Measurements from ENCODE around the gene ZBTB20. TPM values are rescaled to one million over a fixed set of nuclear protein-coding genes. Genes with fewer than 3 reads are reported as not detected.

The ZBTB20 gene
- total RNA-seq, 1 donor from 2014 or later: 15.5 TPM

GRCh38 chr3:114691871-114692270, 455.2 kb downstream of the ZBTB20 start:
- no peak for TF ChIP-seq CTCF (IDR thresholded peaks at IDR 0.05)
- Mint-ChIP-seq H3K36me3 (ENCODE audit: low read depth) (no peaks in the 10 kb centered on the region), H3K27ac (ENCODE audit: unreplicated experiment) (no peak overlapping the region), H3K4me1 (ENCODE audit: low read depth) (peaks cover 5% of the 10 kb centered on the region), H3K4me3 (ENCODE audit: unreplicated experiment) (no peak overlapping the region), H3K9me3 (ENCODE audit: low read depth) (no peaks in the 10 kb centered on the region), H3K27me3 (ENCODE audit: low read depth) (no peaks in the 10 kb centered on the region)
- no peak for DNase-seq (ENCODE audit: low spot score)

GRCh38 chr3:114690911-114691310, 456.2 kb downstream of the ZBTB20 start:
- Mint-ChIP-seq H3K4me3 (ENCODE audit: unreplicated experiment) (no peak overlapping the region), H3K4me1 (ENCODE audit: low read depth) (peaks cover 10% of the 10 kb centered on the region), H3K36me3 (ENCODE audit: low read depth) (no peaks in the 10 kb centered on the region), H3K27me3 (ENCODE audit: low read depth) (no peaks in the 10 kb centered on the region), H3K27ac (ENCODE audit: unreplicated experiment) (no peak overlapping the region), H3K9me3 (ENCODE audit: low read depth) (no peaks in the 10 kb centered on the region)
- DNase-seq (ENCODE audit: low spot score): no peak
- TF ChIP-seq CTCF (IDR thresholded peaks at IDR 0.05): no peak

- no peak overlapping the region for H3K27ac Mint-ChIP-seq (ENCODE audit: unreplicated experiment)
- H3K4me3 Mint-ChIP-seq (ENCODE audit: unreplicated experiment): no peak overlapping the region
- H3K4me1 Mint-ChIP-seq (ENCODE audit: low read depth): peaks cover 10% of the 10 kb centered on the region
- TF ChIP-seq CTCF (IDR thresholded peaks at IDR 0.05): no peak
- no peaks in the 10 kb centered on the region for H3K27me3 Mint-ChIP-seq (ENCODE audit: low read depth)
- H3K36me3 Mint-ChIP-seq (ENCODE audit: low read depth): no peaks in the 10 kb centered on the region
- no peak for DNase-seq (ENCODE audit: low spot score)
- H3K9me3 Mint-ChIP-seq (ENCODE audit: low read depth): no peaks in the 10 kb centered on the region
These were observed 459.9 kb downstream of the ZBTB20 start for GRCh38 chr3:114687151-114687550.

GRCh38 chr3:114686621-114687020, 460.5 kb downstream of the ZBTB20 start:
- no peak for DNase-seq (ENCODE audit: low spot score)
- H3K27ac Mint-ChIP-seq (ENCODE audit: unreplicated experiment): no peak overlapping the region
- no peak for TF ChIP-seq CTCF (IDR thresholded peaks at IDR 0.05)

GRCh38 chr3:114685161-114685560, 461.9 kb downstream of the ZBTB20 start:
- TF ChIP-seq CTCF (IDR thresholded peaks at IDR 0.05): no peak
- no peak overlapping the region for H3K27ac Mint-ChIP-seq (ENCODE audit: unreplicated experiment)
- H3K36me3 Mint-ChIP-seq (ENCODE audit: low read depth): no peaks in the 10 kb centered on the region
- no peak overlapping the region for H3K4me3 Mint-ChIP-seq (ENCODE audit: unreplicated experiment)
- H3K27me3 Mint-ChIP-seq (ENCODE audit: low read depth): no peaks in the 10 kb centered on the region
- no peak for DNase-seq (ENCODE audit: low spot score)
- peaks cover 10% of the 10 kb centered on the region for H3K4me1 Mint-ChIP-seq (ENCODE audit: low read depth)
- H3K9me3 Mint-ChIP-seq (ENCODE audit: low read depth): no peaks in the 10 kb centered on the region

More at GRCh38 chr3:114686621-114687020, 460.5 kb downstream of the ZBTB20 start:
- Mint-ChIP-seq H3K27me3 (ENCODE audit: low read depth) (no peaks in the 10 kb centered on the region), H3K9me3 (ENCODE audit: low read depth) (no peaks in the 10 kb centered on the region), H3K4me3 (ENCODE audit: unreplicated experiment) (no peak overlapping the region), H3K4me1 (ENCODE audit: low read depth) (peaks cover 10% of the 10 kb centered on the region), H3K36me3 (ENCODE audit: low read depth) (no peaks in the 10 kb centered on the region)
